Dendritic cell treated with granulocyte-macrophage colony-stimulating factor and Interleukin-4, amounts not matched to agents 40 ng/mL and 50 ng/mL, for 4 days (primary cell): ENCODE results near the gene C1orf53.
"Not testable (repeated sequence)": the region's sequence is repeated elsewhere in the genome, so short reads cannot be mapped to it uniquely, and the experiment has no call there.

Experiments
- H3K27ac Mint-ChIP-seq: one replicate; pipeline ENCODE4 v1.8.0; 2022; ENCODE audit warnings: mild to moderate bottlenecking, mixed read lengths
- H3K27me3 Mint-ChIP-seq: one replicate; pipeline ENCODE4 v1.8.0; 2022; ENCODE audit warnings: mild to moderate bottlenecking, mixed read lengths
- H3K36me3 Mint-ChIP-seq: one replicate; pipeline ENCODE4 v1.8.0; 2022; ENCODE audit warnings: low read depth, mixed read lengths
- H3K4me1 Mint-ChIP-seq: one replicate; pipeline ENCODE4 v1.8.0; 2022; ENCODE audit warnings: low read depth, mixed read lengths
- H3K4me3 Mint-ChIP-seq: one replicate; pipeline ENCODE4 v1.8.0; 2022; ENCODE audit warnings: mild to moderate bottlenecking, moderate library complexity, mixed read lengths
- H3K9me3 Mint-ChIP-seq: one replicate; pipeline ENCODE4 v1.8.0; 2022; ENCODE audit warnings: mixed read lengths
- intact Hi-C: fragments of 100-400 bp; cut with micrococcal nuclease; formaldehyde crosslinking; loops from one replicate; pipeline ENCODE4 v1.15.0; 2022

Gene C1orf53

GRCh38 chr1:197920414-197921117, 18.1 kb downstream of the C1orf53 start:
- Mint-ChIP-seq H3K36me3 (no peaks in the 10 kb centered on the region), H3K4me3 (peak overlapping the region; percentile 9), H3K27ac (no peak overlapping the region), H3K4me1 (peaks cover 58% of the 10 kb centered on the region), H3K27me3 (peaks cover 84% of the 10 kb centered on the region), H3K9me3 (no peaks in the 10 kb centered on the region)
- intact Hi-C loops: loop anchor here (5.0 to 10.0 kb wide), 4 partner anchors 303 to 544 kb away; no protein-coding TSS in a partner anchor

- no peaks in the 10 kb centered on the region for H3K9me3 Mint-ChIP-seq
- H3K27me3 Mint-ChIP-seq: peaks cover 83% of the 10 kb centered on the region
- peaks cover 49% of the 10 kb centered on the region for H3K4me1 Mint-ChIP-seq
- H3K4me3 Mint-ChIP-seq: peak overlapping the region; percentile 20
- intact Hi-C loops: loop anchor here (5.0 to 10.0 kb wide), 4 partner anchors 304 to 543 kb away; no protein-coding TSS in a partner anchor
- no peak overlapping the region for H3K27ac Mint-ChIP-seq
- no peaks in the 10 kb centered on the region for H3K36me3 Mint-ChIP-seq
Measured at GRCh38 chr1:197921235-197922069, 19.0 kb downstream of the C1orf53 start.

GRCh38 chr1:197922070-197922390, 19.6 kb downstream of the C1orf53 start:
- H3K4me3 Mint-ChIP-seq: no peak overlapping the region
- H3K9me3 Mint-ChIP-seq: no peaks in the 10 kb centered on the region
- no peaks in the 10 kb centered on the region for H3K36me3 Mint-ChIP-seq
- no peak overlapping the region for H3K27ac Mint-ChIP-seq
- intact Hi-C loops: loop anchor here (5.0 to 10.0 kb wide), 4 partner anchors 305 to 543 kb away; no protein-coding TSS in a partner anchor
- peaks cover 43% of the 10 kb centered on the region for H3K4me1 Mint-ChIP-seq
- H3K27me3 Mint-ChIP-seq: peaks cover 83% of the 10 kb centered on the region

GRCh38 chr1:197923038-197923437, 20.6 kb downstream of the C1orf53 start:
- Mint-ChIP-seq H3K9me3 (no peaks in the 10 kb centered on the region), H3K36me3 (no peaks in the 10 kb centered on the region), H3K4me3 (no peak overlapping the region), H3K4me1 (peaks cover 33% of the 10 kb centered on the region), H3K27me3 (peaks cover 83% of the 10 kb centered on the region), H3K27ac (no peak overlapping the region)
- intact Hi-C loops: loop anchor here (5.0 to 10.0 kb wide), 4 partner anchors 306 to 542 kb away; no protein-coding TSS in a partner anchor

GRCh38 chr1:197924516-197925123, 22.2 kb downstream of the C1orf53 start:
- Mint-ChIP-seq H3K27me3 (peaks cover 80% of the 10 kb centered on the region), H3K4me1 (peaks cover 23% of the 10 kb centered on the region), H3K36me3 (no peaks in the 10 kb centered on the region), H3K4me3 (no peak overlapping the region), H3K9me3 (no peaks in the 10 kb centered on the region), H3K27ac (no peak overlapping the region)
- intact Hi-C loops: loop anchor here (5.0 to 10.0 kb wide), 4 partner anchors 307 to 540 kb away; no protein-coding TSS in a partner anchor

GRCh38 chr1:197927908-197928665, 25.7 kb downstream of the C1orf53 start:
- intact Hi-C loops: loop anchor here (10.0 kb wide), 1 partner anchor 537 kb away; no protein-coding TSS in a partner anchor
- Mint-ChIP-seq H3K27ac (no peak overlapping the region), H3K9me3 (no peaks in the 10 kb centered on the region), H3K36me3 (no peaks in the 10 kb centered on the region), H3K4me1 (peaks cover 6% of the 10 kb centered on the region), H3K27me3 (peaks cover 58% of the 10 kb centered on the region), H3K4me3 (no peak overlapping the region)

GRCh38 chr1:197928849-197929336, 26.5 kb downstream of the C1orf53 start:
- intact Hi-C loops: loop anchor here (10.0 kb wide), 1 partner anchor 536 kb away; no protein-coding TSS in a partner anchor
- Mint-ChIP-seq H3K4me3 (peak overlapping the region; percentile 58), H3K27ac (no peak overlapping the region), H3K4me1 (peaks cover 12% of the 10 kb centered on the region), H3K27me3 (peaks cover 62% of the 10 kb centered on the region), H3K9me3 (no peaks in the 10 kb centered on the region), H3K36me3 (no peaks in the 10 kb centered on the region)

GRCh38 chr1:197933016-197933415, 30.6 kb downstream of the C1orf53 start:
- intact Hi-C loops: no loop called here
- Mint-ChIP-seq H3K9me3 (no peaks in the 10 kb centered on the region), H3K36me3 (no peaks in the 10 kb centered on the region), H3K27me3 (peaks cover 35% of the 10 kb centered on the region), H3K27ac (no peak overlapping the region), H3K4me1 (peaks cover 12% of the 10 kb centered on the region), H3K4me3 (no peak overlapping the region)

GRCh38 chr1:197933647-197934046, 31.2 kb downstream of the C1orf53 start:
- H3K27ac Mint-ChIP-seq: no peak overlapping the region
- no peaks in the 10 kb centered on the region for H3K36me3 Mint-ChIP-seq
- H3K27me3 Mint-ChIP-seq: peaks cover 29% of the 10 kb centered on the region
- peaks cover 10% of the 10 kb centered on the region for H3K4me1 Mint-ChIP-seq
- no peaks in the 10 kb centered on the region for H3K9me3 Mint-ChIP-seq
- no peak overlapping the region for H3K4me3 Mint-ChIP-seq
- intact Hi-C loops: no loop called here

- intact Hi-C loops: no loop called here
- peaks cover 5% of the 10 kb centered on the region for H3K4me1 Mint-ChIP-seq
- no peaks in the 10 kb centered on the region for H3K36me3 Mint-ChIP-seq
- peaks cover 11% of the 10 kb centered on the region for H3K27me3 Mint-ChIP-seq
- H3K9me3 Mint-ChIP-seq: no peaks in the 10 kb centered on the region
- no peak overlapping the region for H3K4me3 Mint-ChIP-seq
- no peak overlapping the region for H3K27ac Mint-ChIP-seq
Measured at GRCh38 chr1:197937381-197937780, 35.0 kb downstream of the C1orf53 start.

- peaks cover 11% of the 10 kb centered on the region for H3K27me3 Mint-ChIP-seq
- peaks cover 5% of the 10 kb centered on the region for H3K4me1 Mint-ChIP-seq
- H3K36me3 Mint-ChIP-seq: no peaks in the 10 kb centered on the region
- H3K27ac Mint-ChIP-seq: no peak overlapping the region
- H3K4me3 Mint-ChIP-seq: no peak overlapping the region
- no peaks in the 10 kb centered on the region for H3K9me3 Mint-ChIP-seq
- intact Hi-C loops: no loop called here
Measured at GRCh38 chr1:197937892-197938291, 35.5 kb downstream of the C1orf53 start.

GRCh38 chr1:197939159-197939980, 36.9 kb downstream of the C1orf53 start:
- intact Hi-C loops, H3K36me3 Mint-ChIP-seq, H3K4me1 Mint-ChIP-seq, H3K27me3 Mint-ChIP-seq, H3K9me3 Mint-ChIP-seq, H3K4me3 Mint-ChIP-seq, H3K27ac Mint-ChIP-seq: not testable (repeated sequence)
